Dermis microvascular lymphatic vessel endothelial cell (primary cell): ENCODE measurements around the gene SPPL3. TPM values are rescaled to one million over a fixed set of nuclear protein-coding genes. Genes with fewer than 3 reads are reported as not detected.
"Not testable (repeated sequence)": the region's sequence is repeated elsewhere in the genome, so short reads cannot be mapped to it uniquely, and the experiment has no call there.

Experiments used
- DNase-seq, 2 donors: peaks; one replicate each; pipeline versions ENCODE4 v3.0.0 to v3.0.0-alpha.2; 2010; ENCODE audit warnings: low read depth in 2 of 2
- total RNA-seq: library from RNA; depleted of rRNA; stranded (reverse); fragments of >200 nt; gene quantifications from 2 replicates; pipeline ENCODE4 v1.2.1, GENCODE V29; 2014

SPPL3 gene
- total RNA-seq, 1 donor from 2014 or later: 3.5 TPM

GRCh38 chr12:120751389-120751788 lies 152.8 kb downstream of the SPPL3 start:
- DNase-seq: no peak

- DNase-seq: no peak
Measured at GRCh38 chr12:120750806-120751205, 153.4 kb downstream of the SPPL3 start.

GRCh38 chr12:120749256-120749655 lies 154.9 kb downstream of the SPPL3 start:
- no peak for DNase-seq

- no peak for DNase-seq
Measured at GRCh38 chr12:120748242-120748641, 155.9 kb downstream of the SPPL3 start.

- no peak for DNase-seq
Measured at GRCh38 chr12:120744922-120745493, 159.2 kb downstream of the SPPL3 start.

GRCh38 chr12:120741476-120742421 lies 162.4 kb downstream of the SPPL3 start:
- DNase-seq: peak in 1 of 2 donors; percentile 36

- no peak for DNase-seq
Measured at GRCh38 chr12:120740871-120741270, 163.3 kb downstream of the SPPL3 start.

- no peak for DNase-seq
Measured at GRCh38 chr12:120739821-120740613, 164.1 kb downstream of the SPPL3 start.

GRCh38 chr12:120739031-120739762 lies 165.0 kb downstream of the SPPL3 start:
- DNase-seq: no peak

- no peak for DNase-seq
Measured at GRCh38 chr12:120738252-120739030, 165.7 kb downstream of the SPPL3 start.

- DNase-seq: peak in 1 of 2 donors; percentile 11
Measured at GRCh38 chr12:120737557-120738251, 166.5 kb downstream of the SPPL3 start.

GRCh38 chr12:120736404-120737331 lies 167.5 kb downstream of the SPPL3 start:
- DNase-seq: no peak

- DNase-seq: no peak
Measured at GRCh38 chr12:120735181-120735580, 169.0 kb downstream of the SPPL3 start.

- no peak for DNase-seq
Measured at GRCh38 chr12:120734210-120734609, 169.9 kb downstream of the SPPL3 start.

GRCh38 chr12:120733574-120733973 lies 170.6 kb downstream of the SPPL3 start:
- no peak for DNase-seq

- DNase-seq: not testable (repeated sequence)
Measured at GRCh38 chr12:120732198-120732597, 172.0 kb downstream of the SPPL3 start.

- DNase-seq: no peak
Measured at GRCh38 chr12:120726961-120727360, 177.2 kb downstream of the SPPL3 start.

GRCh38 chr12:120726510-120726793 lies 177.7 kb downstream of the SPPL3 start:
- no peak for DNase-seq
